A549 (cell line): ENCODE data around the gene ZNF384. TPM values are rescaled to one million over a fixed set of nuclear protein-coding genes. Genes with fewer than 3 reads are reported as not detected.
A peak's percentile ranks its signal among the peaks of the same experiment; 100 is the strongest.

ENCODE experiments used
- ATAC-seq, 2 experiments: fragments of 200-7000 bp in 1 of 2; fragments of >200 bp in 1 of 2; cut with Nextera tagmentation in 1 of 2; cut with Tn5 transposase in 1 of 2; 3 replicates each; pipeline versions ENCODE4 v1.8.0 to v1.9.1; 2018 to 2020; ENCODE audit warnings: mild to moderate bottlenecking in 1 of 2, moderate library complexity in 1 of 2
- CTCF ChIA-PET: fragments of 300-600 bp; sonication (Branson Sonifier 250); formaldehyde crosslinking; extraction: SDS; loops from one replicate; lab custom pipeline; 2021; ENCODE audit warnings: antibody characterized with exemption, inconsistent platforms; lab: Yijun Ruan, JAX
- POLR2A ChIA-PET: fragments of 350-600 bp; formaldehyde crosslinking; extraction: SDS; loops from one replicate; lab custom pipeline; 2021; ENCODE audit warnings: antibody characterized with exemption, inconsistent platforms; lab: Yijun Ruan, JAX
- DNase-seq, 2 experiments: peaks; one replicate each; pipeline versions ENCODE4 v3.0.0 to v3.0.0-alpha.2; 2011 to 2016; ENCODE audit warnings: low read depth in 1 of 2, low spot score in 1 of 2
- FAIRE-seq: peaks from 2 replicates; lab custom pipeline; 2011; peaks lifted over from hg19 to GRCh38; lab: Jason Lieb, UNC
- H3K27ac ChIP-seq, 2 experiments: fragments of >200 bp; sonication (Bioruptor Twin); formaldehyde crosslinking; 3 replicates each; pipeline ENCODE4 v1.5.1; 2016 to 2017
- H3K4me1 ChIP-seq: fragments of >200 bp; sonication (Bioruptor Twin); formaldehyde crosslinking; 3 replicates; pipeline ENCODE4 v1.6.1; 2016
- H3K4me2 ChIP-seq: fragments of >200 bp; sonication (Bioruptor Twin); formaldehyde crosslinking; 3 replicates; pipeline ENCODE4 v1.6.1; 2016
- H3K4me3 ChIP-seq: fragments of >200 bp; sonication (Bioruptor Twin); formaldehyde crosslinking; 3 replicates; pipeline ENCODE4 v1.5.1; 2016
- H3K9me3 ChIP-seq: fragments of >200 bp; sonication (Bioruptor Twin); formaldehyde crosslinking; 3 replicates; pipeline ENCODE4 v1.6.1; 2016
- CBX8 ChIP-seq: fragments of 200-600 bp; sonication (generic); IDR thresholded peaks from 2 replicates; pipeline ENCODE4 v1.6.1; 2016
- CEBPB ChIP-seq, 2 experiments: fragments of >200 bp in 1 of 2; sonication (Bioruptor Twin) in 1 of 2; formaldehyde crosslinking in 1 of 2; IDR thresholded peaks; 2 replicates each; pipeline ENCODE4 v1.6.1; 2012 to 2016
- CTCF ChIP-seq: fragments of >200 bp; sonication (Bioruptor Twin); formaldehyde crosslinking; IDR thresholded peaks from 3 replicates; pipeline ENCODE4 v1.5.1; 2016
- E2F6 ChIP-seq: IDR thresholded peaks from 2 replicates; pipeline ENCODE4 v1.6.1; 2012; ENCODE audit warnings: low read depth, borderline replicate concordance
- EHF ChIP-seq: fragments of 250-450 bp; sonication (Bioruptor Pico); IDR thresholded peaks from 2 replicates; pipeline ENCODE4 v1.5.0; 2020; ENCODE audit warnings: mild to moderate bottlenecking
- ESRRA ChIP-seq: fragments of 150-350 bp; IDR thresholded peaks from 2 replicates; pipeline ENCODE4 v1.6.1; 2014; ENCODE audit warnings: mild to moderate bottlenecking, low read length, borderline replicate concordance
- FOSL2 ChIP-seq, 2 experiments: fragments of 450-650 bp in 1 of 2; fragments of >200 bp in 1 of 2; sonication (Bioruptor Twin) in 1 of 2; formaldehyde crosslinking; IDR thresholded peaks; 2 replicates each; pipeline versions ENCODE4 v1.5.0 to v1.6.1; 2016 to 2020; ENCODE audit warnings: mild to moderate bottlenecking in 1 of 2, moderate library complexity in 1 of 2
- FOXS1 ChIP-seq: fragments of 250-450 bp; sonication (Bioruptor Pico); IDR thresholded peaks from 2 replicates; pipeline ENCODE4 v1.5.0; 2020; ENCODE audit warnings: mild to moderate bottlenecking, moderate library complexity
- GATA3 ChIP-seq: IDR thresholded peaks from 2 replicates; pipeline ENCODE4 v1.6.1; 2012; ENCODE audit warnings: borderline replicate concordance
- HEYL ChIP-seq: fragments of 250-450 bp; sonication (Bioruptor Pico); IDR thresholded peaks from 2 replicates; pipeline ENCODE4 v1.8.0; 2021; ENCODE audit warnings: mild to moderate bottlenecking, moderate library complexity
- HMGXB4 ChIP-seq: fragments of 250-450 bp; sonication (Bioruptor Pico); IDR thresholded peaks from 2 replicates; pipeline ENCODE4 v1.5.0; 2021; ENCODE audit warnings: mild to moderate bottlenecking, moderate library complexity, borderline replicate concordance
- HOXA7 ChIP-seq: fragments of 250-450 bp; sonication (Bioruptor Pico); IDR thresholded peaks from 2 replicates; pipeline ENCODE4 v1.5.0; 2020; ENCODE audit warnings: mild to moderate bottlenecking, moderate library complexity
- HOXB13 ChIP-seq: fragments of 250-450 bp; sonication (Bioruptor Pico); IDR thresholded peaks from 2 replicates; pipeline ENCODE4 v1.5.0; 2020; ENCODE audit warnings: low read depth, mild to moderate bottlenecking, moderate library complexity
- KDM1A ChIP-seq: fragments of 200-600 bp; sonication (generic); IDR thresholded peaks from 2 replicates; pipeline ENCODE4 v1.6.1; 2016; ENCODE audit warnings: low read depth, mild to moderate bottlenecking
- KDM5A ChIP-seq: fragments of 200-600 bp; sonication (generic); IDR thresholded peaks from 2 replicates; pipeline ENCODE4 v1.6.1; 2016; ENCODE audit warnings: antibody characterized with exemption, mild to moderate bottlenecking
- MYC ChIP-seq: IDR thresholded peaks from 2 replicates; pipeline ENCODE4 v1.6.1; 2012; ENCODE audit warnings: mild to moderate bottlenecking, inconsistent platforms, low read length, improper control_type of control experiment, borderline replicate concordance
- NFE2L2 ChIP-seq: fragments of 150-350 bp; conservative IDR thresholded peaks from 2 replicates; pipeline ENCODE4 v1.6.1; 2014; ENCODE audit warnings: low read length
- NR3C1 ChIP-seq: fragments of >200 bp; sonication (Bioruptor Twin); formaldehyde crosslinking; IDR thresholded peaks from 3 replicates; pipeline ENCODE4 v1.6.1; 2017
- PHF8 ChIP-seq: fragments of 200-600 bp; sonication (generic); IDR thresholded peaks from 2 replicates; pipeline ENCODE4 v1.6.1; 2016; ENCODE audit warnings: low read depth, mild to moderate bottlenecking, antibody characterized with exemption, moderate library complexity, borderline replicate concordance
- POLR2AphosphoS2 ChIP-seq: conservative IDR thresholded peaks from 2 replicates; pipeline ENCODE4 v1.6.1; 2012; ENCODE audit warnings: low read length, improper control_type of control experiment, inconsistent platforms
- RARB ChIP-seq: fragments of 250-450 bp; sonication (Bioruptor Pico); IDR thresholded peaks from 2 replicates; pipeline ENCODE4 v1.8.0; 2021; ENCODE audit warnings: mild to moderate bottlenecking, moderate library complexity
- RCOR1 ChIP-seq: fragments of 150-350 bp; IDR thresholded peaks from 2 replicates; pipeline ENCODE4 v1.6.1; 2014; ENCODE audit warnings: antibody characterized with exemption, low read length, low read depth
- REST ChIP-seq: fragments of 200-600 bp; sonication (generic); IDR thresholded peaks from 2 replicates; pipeline ENCODE4 v1.6.1; 2016; ENCODE audit warnings: antibody characterized with exemption, mild to moderate bottlenecking, moderate library complexity
- RNF2 ChIP-seq: fragments of 200-600 bp; sonication (generic); IDR thresholded peaks from 2 replicates; pipeline ENCODE4 v1.6.1; 2016; ENCODE audit warnings: low read depth, mild to moderate bottlenecking, antibody characterized with exemption, moderate library complexity, borderline replicate concordance
- SMC3 ChIP-seq: fragments of >200 bp; sonication (Bioruptor Twin); formaldehyde crosslinking; IDR thresholded peaks from 3 replicates; pipeline ENCODE4 v1.6.1; 2018; ENCODE audit warnings: inconsistent platforms
- SREBF2 ChIP-seq: fragments of 450-650 bp; IDR thresholded peaks from 2 replicates; pipeline ENCODE4 v1.6.1; 2014; ENCODE audit warnings: mild to moderate bottlenecking, moderate library complexity
- TFCP2L1 ChIP-seq: fragments of 250-450 bp; sonication (Bioruptor Pico); IDR thresholded peaks from 2 replicates; pipeline ENCODE4 v1.5.0; 2021; ENCODE audit warnings: mild to moderate bottlenecking
- USF2 ChIP-seq: fragments of 450-650 bp; IDR thresholded peaks from 2 replicates; pipeline ENCODE4 v1.6.1; 2014; ENCODE audit warnings: antibody characterized with exemption
- ZNF302 ChIP-seq: fragments of 250-450 bp; sonication (Bioruptor Pico); IDR thresholded peaks from 2 replicates; pipeline ENCODE4 v1.9.0; 2021; ENCODE audit warnings: inconsistent platforms, mild to moderate bottlenecking, moderate library complexity
- ZSCAN20 ChIP-seq: fragments of 250-450 bp; sonication (Bioruptor Pico); IDR thresholded peaks from 2 replicates; pipeline ENCODE4 v1.8.0; 2022; ENCODE audit warnings: mild to moderate bottlenecking, moderate library complexity
- WGBS: methylation state at CpG from one replicate; pipeline ENCODE4 v1.1.6; 2017; ENCODE audit errors: missing lambda C conversion rate; 5-methylcytosine and 5-hydroxymethylcytosine counted together
- polyA minus RNA-seq: library from RNA; depleted of rRNA, polyadenylated mRNA; stranded (reverse); fragments of >200 nt; gene quantifications from 2 replicates; pipeline ENCODE4 v1.2.3, GENCODE V29; 2011; rRNA and poly(A)+ RNA removed
- polyA plus RNA-seq, 4 experiments: library from polyadenylated mRNA; depleted of rRNA in 3 of 4; stranded (reverse); fragments of >200 nt; fragmentation: RNase III in 1 of 4; extraction: RNeasy Plus Mini Kit Qiagen cat#74134 plus additional on column Dnase treatment in 1 of 4; gene quantifications; 2 replicates in 3 of 4; 3 replicates in 1 of 4; pipeline ENCODE4 v1.2.3, GENCODE V29; 2011 to 2017

The ZNF384 gene
- polyA plus RNA-seq (2011; rRNA removed) (59.6 and 81.9 TPM in 2 replicates), polyA plus RNA-seq (2017; fragmentation: RNase III; extraction: RNeasy Plus Mini Kit Qiagen cat#74134 plus additional on column Dnase treatment) (64.7 to 86.4 TPM (median 79.8 TPM) in 3 replicates), polyA minus RNA-seq (111 and 138 TPM in 2 replicates)
- 65.5 and 73.7 TPM in 2 replicates for polyA plus RNA-seq (2012; cell fraction: cytosol; rRNA removed)
- 133 and 182 TPM in 2 replicates for polyA plus RNA-seq (2012; cell fraction: nucleus; rRNA removed)

- Histone ChIP-seq H3K4me1 (peaks cover 18% of the 10 kb centered on the region; the same call in 2 of the 3 replicates), H3K4me2 (peak within 1 kb of the TSS; percentile 96), H3K4me3 (peak within 1 kb of the TSS; percentile 94), H3K9me3 (no peaks in the 10 kb centered on the region), H3K27ac (peak within 1 kb of the TSS; percentile 98 to 100)
- CTCF ChIA-PET = interaction anchor here (0.5 to 2.6 kb wide), 14 partner anchors 9 to 1210 kb away, joined by 3 to 13 read pairs (median 5); partner anchors contain the start of genes COPS7A and MLF2
- FAIRE-seq (peak; percentile 90), ATAC-seq (peak; percentile 91 to 92), DNase-seq (peak; percentile 100)
- POLR2A ChIA-PET = interaction anchor here (0.5 to 2.1 kb wide), 41 partner anchors 9 to 1327 kb away, joined by 3 to 86 read pairs (median 5); partner anchors contain the start of genes CDCA3, COPS7A, GAPDH and LPAR5
- WGBS = under 1% methylated on average over 47 of the region's 72 CpGs
- no peak for TF ChIP-seq RARB
- no peak for TF ChIP-seq SMC3
- TF ChIP-seq FOXS1 (CRISPR knock-in tag) = no peak
- TF ChIP-seq EHF = peak; percentile 57; the same call in 1 of the 2 replicates
- TF ChIP-seq POLR2AphosphoS2 = no peak
- no peak for TF ChIP-seq SREBF2
- TF ChIP-seq E2F6 = no peak
- TF ChIP-seq HMGXB4 (CRISPR knock-in tag) = peak; percentile 94
- no peak for TF ChIP-seq CBX8
- TF ChIP-seq HOXB13 (CRISPR knock-in tag) = no peak
- no peak for TF ChIP-seq CTCF
- TF ChIP-seq REST = peak; percentile 68
- TF ChIP-seq ZNF302 = no peak
- no peak for TF ChIP-seq RCOR1
- TF ChIP-seq ESRRA = no peak
- no peak for TF ChIP-seq USF2
- peak in 1 of 2 experiments; percentile 58; a peak in 2 of 4 replicates for TF ChIP-seq CEBPB (IDR thresholded peaks at IDR 0.05)
- no peak for TF ChIP-seq NR3C1
- TF ChIP-seq HOXA7 (CRISPR knock-in tag) = no peak
- TF ChIP-seq KDM1A = no peak
- TF ChIP-seq TFCP2L1 (CRISPR knock-in tag) = peak; percentile 89; the same call in 1 of the 2 replicates
- no peak for TF ChIP-seq HEYL (CRISPR knock-in tag)
- TF ChIP-seq MYC = peak; percentile 83
- no peak for TF ChIP-seq RNF2
- no peak; the same call in 1 of the 2 replicates for TF ChIP-seq NFE2L2
- TF ChIP-seq ZSCAN20 (CRISPR knock-in tag) = no peak
- TF ChIP-seq PHF8 = peak; percentile 80
- no peak; the same call in none of the 2 replicates for TF ChIP-seq GATA3
- no peak for TF ChIP-seq KDM5A
- no peak for TF ChIP-seq FOSL2 (IDR thresholded peaks at IDR 0.05)
- peak; percentile 42 for TF ChIP-seq FOSL2 (CRISPR knock-in tag; IDR thresholded peaks at IDR 0.05)
These were observed at the start of gene ZNF384 for GRCh38 chr12:6688999-6689882. Gene ZNF384 (minus strand): TSS chr12:6689375. CDS start chr12:6679520, 9,855 bp downstream.
